Fibroblast of mammary gland (primary cell): ENCODE data around the gene PRKCH.

Experiments used
- DNase-seq: peaks from one replicate; pipeline ENCODE4 v3.0.0-alpha.2; 2010; ENCODE audit warnings: low read depth
- H3K4me3 ChIP-seq: 2 replicates; pipeline ENCODE4 v1.5.1; 2011; ENCODE audit warnings: low read depth, mild to moderate bottlenecking, low read length, moderate library complexity; ENCODE audit not compliant: control insufficient read depth
- CTCF ChIP-seq: conservative IDR thresholded peaks from 2 replicates; pipeline ENCODE4 v1.5.1; 2011; ENCODE audit warnings: low read depth, low read length, inconsistent platforms; ENCODE audit not compliant: control insufficient read depth, insufficient read depth

The PRKCH gene

GRCh38 chr14:61471297-61472005 lies 150.1 kb downstream of the PRKCH start:
- peak overlapping the region; percentile 49 for H3K4me3 ChIP-seq
- peak; percentile 39 for DNase-seq
- no peak for TF ChIP-seq CTCF

- H3K4me3 ChIP-seq, result peak overlapping the region; percentile 49
- TF ChIP-seq CTCF, result no peak
- DNase-seq, result peak; percentile 99
These were observed 150.8 kb downstream of the PRKCH start for GRCh38 chr14:61472011-61472672.

- no peak overlapping the region for H3K4me3 ChIP-seq
- no peak for TF ChIP-seq CTCF
- DNase-seq, result peak; percentile 69
These were observed 151.5 kb downstream of the PRKCH start for GRCh38 chr14:61472801-61473376.

GRCh38 chr14:61474015-61474414 lies 152.6 kb downstream of the PRKCH start:
- TF ChIP-seq CTCF, result no peak
- no peak for DNase-seq
- H3K4me3 ChIP-seq, result no peak overlapping the region

- H3K4me3 ChIP-seq, result no peak overlapping the region
- TF ChIP-seq CTCF, result no peak
- no peak for DNase-seq
These were observed 153.3 kb downstream of the PRKCH start for GRCh38 chr14:61474701-61475100.

- peak; percentile 62 for TF ChIP-seq CTCF
- no peak overlapping the region for H3K4me3 ChIP-seq
- peak; percentile 83 for DNase-seq
These were observed 153.9 kb downstream of the PRKCH start for GRCh38 chr14:61475316-61475715.
